Epithelial cell of proximal tubule (primary cell): ENCODE results near the gene ZNF23. TPM values are rescaled to one million over a fixed set of nuclear protein-coding genes. Genes with fewer than 3 reads are reported as not detected.

Experiments
- DNase-seq: peaks from one replicate; pipeline ENCODE4 v3.0.0-alpha.2; 2011; ENCODE audit warnings: low read depth
- H3K4me3 ChIP-seq: 2 replicates; pipeline ENCODE4 v1.5.1; 2011; ENCODE audit warnings: low read depth, mild to moderate bottlenecking, low read length
- CTCF ChIP-seq: conservative IDR thresholded peaks from 2 replicates; pipeline ENCODE4 v1.5.1; 2012; ENCODE audit warnings: low read depth, mild to moderate bottlenecking, low read length
- total RNA-seq: library from RNA; depleted of rRNA; stranded (reverse); fragments of >200 nt; gene quantifications from 2 replicates; pipeline ENCODE4 v1.2.3, GENCODE V29; 2015

Gene ZNF23
- total RNA-seq, 1 donor from 2014 or later, result 5.9 TPM

GRCh38 chr16:71439523-71439922 is 22.5 kb downstream of the ZNF23 start:
- no peak for TF ChIP-seq CTCF
- no peak for DNase-seq
- H3K4me3 ChIP-seq, result no peak overlapping the region

- no peak for DNase-seq
- H3K4me3 ChIP-seq, result no peak overlapping the region
- no peak for TF ChIP-seq CTCF
These were observed 25.6 kb downstream of the ZNF23 start for GRCh38 chr16:71436473-71436872.

GRCh38 chr16:71432906-71433305 is 29.1 kb downstream of the ZNF23 start:
- no peak for TF ChIP-seq CTCF
- no peak for DNase-seq
- H3K4me3 ChIP-seq, result no peak overlapping the region

- no peak for TF ChIP-seq CTCF
These were observed 30.1 kb downstream of the ZNF23 start for GRCh38 chr16:71431991-71432390.

GRCh38 chr16:71431176-71431575 is 30.9 kb downstream of the ZNF23 start:
- no peak for DNase-seq
- no peak overlapping the region for H3K4me3 ChIP-seq
- TF ChIP-seq CTCF, result no peak

More at GRCh38 chr16:71431991-71432390, 30.1 kb downstream of the ZNF23 start:
- no peak for DNase-seq
- H3K4me3 ChIP-seq, result no peak overlapping the region

- TF ChIP-seq CTCF, result no peak
- DNase-seq, result no peak
- no peak overlapping the region for H3K4me3 ChIP-seq
These were observed 31.3 kb downstream of the ZNF23 start for GRCh38 chr16:71430744-71431143.

- no peak overlapping the region for H3K4me3 ChIP-seq
- no peak for TF ChIP-seq CTCF
- DNase-seq, result no peak
These were observed 32.5 kb downstream of the ZNF23 start for GRCh38 chr16:71429581-71429980.
